Loucy (cell line): ENCODE results near the gene DNA2.

Source experiments
- CTCF ChIP-seq: fragments of 200-600 bp; sonication (generic); conservative IDR thresholded peaks from 2 replicates; pipeline ENCODE4 v1.5.1; 2014; ENCODE audit warnings: mild to moderate bottlenecking, antibody characterized with exemption, low read length
- EZH2phosphoT487 ChIP-seq: fragments of 200-600 bp; IDR thresholded peaks from 2 replicates; pipeline ENCODE4 v1.6.1; 2018; ENCODE audit warnings: antibody characterized with exemption, mild to moderate bottlenecking, moderate library complexity, borderline replicate concordance

GRCh38 chr10:68496072-68496471, 24.3 kb upstream of the DNA2 start:
- TF ChIP-seq CTCF (no peak), EZH2phosphoT487 (no peak)
